Uterus (tissue), 2 donors: Measurements from ENCODE around the gene RTRAF.

Source experiments
- POLR2A ChIP-seq, 2 donors: fragments of 450-650 bp; IDR thresholded peaks; one replicate each; pipeline ENCODE4 v1.6.1; 2016; ENCODE audit warnings: antibody characterized with exemption in 2 of 2, mild to moderate bottlenecking in 1 of 2, moderate library complexity in 1 of 2
- TF ChIP-seq, protein P1 (sequence below), 4 experiments: fragments of 200-600 bp in 2 of 4; fragments of 450-650 bp in 2 of 4; sonication (generic) in 2 of 4; IDR thresholded peaks; one replicate each; pipeline ENCODE4 v1.5.1; 2016 to 2019; ENCODE audit warnings: antibody characterized with exemption in 4 of 4, mild to moderate bottlenecking in 2 of 4, moderate library complexity in 1 of 4

DNA sequence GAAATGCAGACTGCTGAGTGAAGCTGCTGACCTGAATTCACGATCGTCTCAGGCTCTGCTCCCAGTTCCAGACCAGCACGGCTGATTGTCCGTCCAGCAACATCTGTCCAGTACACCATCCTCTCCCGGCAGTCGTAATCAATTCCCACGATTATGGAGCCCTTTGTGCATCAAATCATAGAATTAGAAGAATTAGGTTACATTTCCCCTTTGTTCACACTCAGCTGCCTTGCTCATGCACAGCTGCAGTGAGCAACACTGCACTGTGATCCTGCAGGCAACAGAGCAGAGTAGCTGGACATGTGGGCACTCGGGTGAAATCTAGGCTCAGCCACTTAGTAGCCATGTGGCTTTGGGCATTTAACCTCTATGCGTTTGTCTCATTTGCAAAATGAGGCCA, 22.2 kb downstream of the RTRAF start:
- TF ChIP-seq POLR2A (IDR thresholded peaks at IDR 0.05) = no peak
- TF ChIP-seq, protein P1, sequence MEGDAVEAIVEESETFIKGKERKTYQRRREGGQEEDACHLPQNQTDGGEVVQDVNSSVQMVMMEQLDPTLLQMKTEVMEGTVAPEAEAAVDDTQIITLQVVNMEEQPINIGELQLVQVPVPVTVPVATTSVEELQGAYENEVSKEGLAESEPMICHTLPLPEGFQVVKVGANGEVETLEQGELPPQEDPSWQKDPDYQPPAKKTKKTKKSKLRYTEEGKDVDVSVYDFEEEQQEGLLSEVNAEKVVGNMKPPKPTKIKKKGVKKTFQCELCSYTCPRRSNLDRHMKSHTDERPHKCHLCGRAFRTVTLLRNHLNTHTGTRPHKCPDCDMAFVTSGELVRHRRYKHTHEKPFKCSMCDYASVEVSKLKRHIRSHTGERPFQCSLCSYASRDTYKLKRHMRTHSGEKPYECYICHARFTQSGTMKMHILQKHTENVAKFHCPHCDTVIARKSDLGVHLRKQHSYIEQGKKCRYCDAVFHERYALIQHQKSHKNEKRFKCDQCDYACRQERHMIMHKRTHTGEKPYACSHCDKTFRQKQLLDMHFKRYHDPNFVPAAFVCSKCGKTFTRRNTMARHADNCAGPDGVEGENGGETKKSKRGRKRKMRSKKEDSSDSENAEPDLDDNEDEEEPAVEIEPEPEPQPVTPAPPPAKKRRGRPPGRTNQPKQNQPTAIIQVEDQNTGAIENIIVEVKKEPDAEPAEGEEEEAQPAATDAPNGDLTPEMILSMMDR (IDR thresholded peaks at IDR 0.05) = no peak
